HCT116 (cell line): ENCODE measurements around the gene RNF220. TPM values are rescaled to one million over a fixed set of nuclear protein-coding genes. Genes with fewer than 3 reads are reported as not detected.

Experiments used
- ATAC-seq: fragments of 200-7000 bp; cut with Tn5 transposase; 2 replicates; pipeline ENCODE4 v1.9.1; 2020; ENCODE audit warnings: mild to moderate bottlenecking, moderate library complexity
- BruUV-seq: library from RNA; stranded (reverse); fragments of 400-500 nt; replicated peaks from 2 replicates; lab custom pipeline; 2021; lab: Mats Ljungman, UMichigan
- CTCF ChIA-PET: fragments of 300-600 bp; sonication (Branson Sonifier 250); formaldehyde crosslinking; loops from one replicate; lab custom pipeline; 2021; ENCODE audit warnings: antibody characterized with exemption; lab: Charles Lee
- POLR2A ChIA-PET: fragments of 300-600, 350-600 bp; sonication (Branson Sonifier 250); formaldehyde crosslinking; loops from one replicate; lab custom pipeline; 2021; ENCODE audit warnings: antibody characterized with exemption; lab: Charles Lee
- RAD21 ChIA-PET, 2 experiments: fragments of 300-600 bp; sonication (Branson Sonifier 250); formaldehyde crosslinking; loops; one replicate each; lab custom pipeline; 2023; ENCODE audit warnings: low total read pairs in 2 of 2; ENCODE audit not compliant: uncharacterized antibody in 2 of 2, unreplicated experiment in 2 of 2, low non-redundant PET in 1 of 2; lab: Charles Lee
- DNase-seq: peaks from one replicate; pipeline ENCODE4 v3.0.0-alpha.2; 2010; ENCODE audit warnings: low read depth, low spot score
- H2AFZ ChIP-seq: fragments of 200-600 bp; shearing (Covaris generic), sonication (generic); 2 replicates; pipeline ENCODE4 v1.6.1; 2017; ENCODE audit warnings: low read depth, mixed run types, mixed read lengths, antibody characterized with exemption, low read length; ENCODE audit not compliant: poor library complexity, severe bottlenecking
- H3K27ac ChIP-seq: 2 replicates; pipeline ENCODE4 v1.5.1; 2012; ENCODE audit warnings: low read depth, low read length
- H3K27me3 ChIP-seq: fragments of 200-600 bp; sonication (generic); 2 replicates; pipeline ENCODE4 v1.6.1; 2016; ENCODE audit warnings: mixed run types, low read length, mixed read lengths; ENCODE audit not compliant: insufficient read depth
- H3K36me3 ChIP-seq, 2 experiments: fragments of 200-500 bp in 1 of 2; fragments of 200-600 bp in 1 of 2; sonication (Bioruptor generic) in 1 of 2; sonication (generic) in 1 of 2; 2 replicates each; pipeline versions ENCODE4 v1.5.1 to v1.6.1; 2014 to 2016; ENCODE audit warnings: low read length in 2 of 2, inconsistent platforms in 1 of 2, mixed read lengths in 1 of 2, mixed run types in 1 of 2; ENCODE audit not compliant: insufficient read depth in 2 of 2, control insufficient read depth in 1 of 2
- H3K4me1 ChIP-seq, 2 experiments: fragments of 200-600 bp in 1 of 2; sonication (generic) in 1 of 2; 2 replicates each; pipeline versions ENCODE4 v1.5.1 to v1.6.1; 2012 to 2017; ENCODE audit warnings: low read length in 2 of 2, inconsistent platforms in 1 of 2, mild to moderate bottlenecking in 1 of 2, mixed read lengths in 1 of 2, mixed run types in 1 of 2, moderate library complexity in 1 of 2; ENCODE audit not compliant: insufficient read depth in 2 of 2, control insufficient read depth in 1 of 2
- H3K4me2 ChIP-seq: fragments of 200-600 bp; sonication (generic); 2 replicates; pipeline ENCODE4 v1.6.1; 2017; ENCODE audit warnings: mixed run types, low read length, mixed read lengths
- H3K4me3 ChIP-seq, 2 experiments: fragments of 200-600 bp in 1 of 2; sonication (generic) in 1 of 2; replicated peaks in 1 of 2; 2 replicates each; pipeline ENCODE4 v1.5.1; 2011 to 2016; ENCODE audit warnings: low read length in 2 of 2, control low read depth in 1 of 2, low read depth in 1 of 2, mild to moderate bottlenecking in 1 of 2, mixed read lengths in 1 of 2, mixed run types in 1 of 2
- H3K79me2 ChIP-seq: fragments of 200-600 bp; sonication (generic); 2 replicates; pipeline ENCODE4 v1.6.1; 2017; ENCODE audit warnings: mild to moderate bottlenecking, mixed run types, low read length, moderate library complexity, mixed read lengths; ENCODE audit not compliant: insufficient read depth
- H3K9ac ChIP-seq: fragments of 200-600 bp; sonication (generic); 2 replicates; pipeline ENCODE4 v1.6.1; 2016; ENCODE audit warnings: low read length, mixed read lengths
- H3K9me2 ChIP-seq: fragments of 200-600 bp; sonication (generic), shearing (Covaris generic); 2 replicates; pipeline ENCODE4 v1.6.1; 2017; ENCODE audit warnings: mixed run types, mild to moderate bottlenecking, moderate library complexity; ENCODE audit not compliant: insufficient read depth
- H3K9me3 ChIP-seq, 2 experiments: fragments of 200-500 bp in 1 of 2; fragments of 200-600 bp in 1 of 2; sonication (Bioruptor generic) in 1 of 2; sonication (generic) in 1 of 2; 2 replicates each; pipeline ENCODE4 v1.6.1; 2014 to 2017; ENCODE audit warnings: low read length in 2 of 2, mixed read lengths in 2 of 2, inconsistent platforms in 1 of 2, low read depth in 1 of 2, mild to moderate bottlenecking in 1 of 2, mixed run types in 1 of 2, moderate library complexity in 1 of 2; ENCODE audit not compliant: control insufficient read depth in 1 of 2, insufficient read depth in 1 of 2
- H4K20me1 ChIP-seq: fragments of 200-600 bp; sonication (generic), shearing (Covaris generic); 2 replicates; pipeline ENCODE4 v1.6.1; 2017; ENCODE audit warnings: mixed run types, mild to moderate bottlenecking, moderate library complexity; ENCODE audit not compliant: insufficient read depth
- ATF3 ChIP-seq: IDR thresholded peaks from 2 replicates; pipeline ENCODE4 v1.6.1; 2012
- CEBPB ChIP-seq: IDR thresholded peaks from 2 replicates; pipeline ENCODE4 v1.6.1; 2012; ENCODE audit warnings: low read depth
- EGR1 ChIP-seq: IDR thresholded peaks from 2 replicates; pipeline ENCODE4 v1.6.1; 2012; ENCODE audit warnings: low read depth
- EZH2 ChIP-seq: fragments of 200-600 bp; sonication (generic); IDR thresholded peaks from 2 replicates; pipeline ENCODE4 v1.6.1; 2017; ENCODE audit warnings: antibody characterized with exemption, mixed run types
- EZH2phosphoT487 ChIP-seq: fragments of 200-600 bp; IDR thresholded peaks from 2 replicates; pipeline ENCODE4 v1.6.1; 2018; ENCODE audit warnings: antibody characterized with exemption, borderline replicate concordance
- FOSL1 ChIP-seq: IDR thresholded peaks from 2 replicates; pipeline ENCODE4 v1.6.1; 2012; ENCODE audit warnings: low read depth
- JUND ChIP-seq: IDR thresholded peaks from 2 replicates; pipeline ENCODE4 v1.6.1; 2012
- POLR2A ChIP-seq: IDR thresholded peaks from 2 replicates; pipeline ENCODE4 v1.7.0; 2011; ENCODE audit warnings: borderline replicate concordance; ENCODE audit not compliant: insufficient read depth, insufficient read length; ENCODE audit errors: extremely low read depth
- POLR2AphosphoS5 ChIP-seq: IDR thresholded peaks from 2 replicates; pipeline ENCODE4 v1.6.1; 2011; ENCODE audit warnings: mild to moderate bottlenecking, low read depth, low read length, moderate library complexity
- RAD21 ChIP-seq: IDR thresholded peaks from 2 replicates; pipeline ENCODE4 v1.6.1; 2012; ENCODE audit warnings: low read depth, mild to moderate bottlenecking
- REST ChIP-seq: IDR thresholded peaks from 2 replicates; pipeline ENCODE4 v1.6.1; 2012; ENCODE audit warnings: low read depth
- SP1 ChIP-seq: IDR thresholded peaks from 2 replicates; pipeline ENCODE4 v1.6.1; 2012; ENCODE audit warnings: low read depth
- SRF ChIP-seq: IDR thresholded peaks from 2 replicates; pipeline ENCODE4 v1.6.1; 2012; ENCODE audit warnings: low read depth
- TCF7L2 ChIP-seq: IDR thresholded peaks from 2 replicates; pipeline ENCODE4 v1.7.0; 2011; ENCODE audit warnings: borderline replicate concordance, inconsistent platforms; ENCODE audit not compliant: insufficient read depth, insufficient read length; ENCODE audit errors: extremely low read depth
- ZBTB33 ChIP-seq: IDR thresholded peaks from 2 replicates; pipeline ENCODE4 v1.6.1; 2011; ENCODE audit warnings: mild to moderate bottlenecking, low read length, moderate library complexity; ENCODE audit not compliant: insufficient replicate concordance; ENCODE audit errors: extremely low read depth
- ZFX ChIP-seq: fragments of 450-650 bp; IDR thresholded peaks from 2 replicates; pipeline ENCODE4 v1.6.1; 2017
- intact Hi-C: fragments of 100-400 bp; cut with micrococcal nuclease; formaldehyde crosslinking; loops from 2 replicates; pipeline ENCODE4 v1.10.0; 2022
- total RNA-seq: library from RNA; stranded (reverse); gene quantifications from one replicate; pipeline ENCODE4 v1.2.1, GENCODE V29; 2021; ENCODE audit not compliant: unreplicated experiment

RNF220 gene
- total RNA-seq, 1 experiment from 2014 or later: 84.5 TPM

- no peak overlapping the region for H3K4me2 ChIP-seq
- H3K79me2 ChIP-seq: no peaks in the 10 kb centered on the region
- H3K36me3 ChIP-seq: no peaks in the 10 kb centered on the region
- H3K4me3 ChIP-seq: no peak overlapping the region
- RAD21 ChIA-PET: no interaction called here
- H3K27me3 ChIP-seq: no peaks in the 10 kb centered on the region
- ATAC-seq: no peak
- H4K20me1 ChIP-seq: no peaks in the 10 kb centered on the region
- DNase-seq: no peak
- intact Hi-C loops: no loop called here
- BruUV-seq: no TSS peak
- TF ChIP-seq EZH2phosphoT487: no peak
- no peak for TF ChIP-seq POLR2AphosphoS5
- no peak for TF ChIP-seq POLR2A
- TF ChIP-seq EGR1: no peak
- TF ChIP-seq SP1: no peak
- no peak for TF ChIP-seq ZBTB33
- no peak for TF ChIP-seq FOSL1
- no peak for TF ChIP-seq CEBPB
- TF ChIP-seq TCF7L2: no peak
- no peak for TF ChIP-seq ATF3
- no peak for TF ChIP-seq JUND
- no peak for TF ChIP-seq SRF
- no peak for TF ChIP-seq RAD21
- TF ChIP-seq EZH2: no peak
- no peak for TF ChIP-seq ZFX
- no peak for TF ChIP-seq REST
- TF ChIP-seq, all 23 proteins: peak for 0
- Histone ChIP-seq H2AFZ (no peak overlapping the region), H3K9me2 (no peaks in the 10 kb centered on the region), H3K9me3 (no peaks in the 10 kb centered on the region), H3K27ac (no peak overlapping the region), H3K4me1 (peaks cover 0 to 4% of the 10 kb centered on the region in 2 experiments; a peak in 1 of 4 replicates), H3K9ac (no peak overlapping the region)
- ChIA-PET POLR2A (no interaction called here), CTCF (no interaction called here)
Measured at GRCh38 chr1:44481701-44482100, 76.6 kb downstream of the RNF220 start.
